Spleen (tissue), 11 donors: ENCODE measurements around the gene WDR59. TPM values are rescaled to one million over a fixed set of nuclear protein-coding genes. Genes with fewer than 3 reads are reported as not detected.

Source experiments
- DNase-seq: peaks from one replicate; pipeline ENCODE4 v3.0.0-alpha.2; 2020
- H3K27ac ChIP-seq, 8 donors: fragments of 200-600 bp; sonication (generic) in 7 of 8; 1 replicate in 4 of 8; 2 replicates in 4 of 8; pipeline versions ENCODE4 v1.5.0 to v1.8.0; 2016 to 2021; ENCODE audit warnings: inconsistent platforms in 4 of 8, mild to moderate bottlenecking in 4 of 8, moderate library complexity in 1 of 8
- H3K27me3 ChIP-seq, 7 donors: fragments of 200-600 bp; sonication (generic) in 6 of 7; replicated peaks in 1 of 7; 1 replicate in 4 of 7; 2 replicates in 3 of 7; pipeline versions ENCODE4 v1.5.0 to v1.8.0; 2016 to 2021; ENCODE audit warnings: inconsistent platforms in 3 of 7, mild to moderate bottlenecking in 1 of 7
- H3K36me3 ChIP-seq, 6 donors: fragments of 200-600 bp; sonication (generic) in 5 of 6; 1 replicate in 4 of 6; 2 replicates in 2 of 6; pipeline versions ENCODE4 v1.5.0 to v1.8.0; 2016 to 2021; ENCODE audit warnings: inconsistent platforms in 2 of 6
- H3K4me1 ChIP-seq, 6 donors: fragments of 200-600 bp; sonication (generic) in 5 of 6; 1 replicate in 3 of 6; 2 replicates in 3 of 6; pipeline versions ENCODE4 v1.5.0 to v1.8.0; 2016 to 2021; ENCODE audit warnings: inconsistent platforms in 3 of 6
- H3K4me3 ChIP-seq, 8 donors: fragments of 200-600 bp; sonication (generic) in 7 of 8; 1 replicate in 4 of 8; 2 replicates in 4 of 8; pipeline versions ENCODE4 v1.5.0 to v1.8.0; 2016 to 2021; ENCODE audit warnings: inconsistent platforms in 4 of 8, mild to moderate bottlenecking in 4 of 8, moderate library complexity in 2 of 8
- H3K9me3 ChIP-seq, 8 donors: fragments of 200-600 bp; sonication (generic) in 7 of 8; 1 replicate in 4 of 8; 2 replicates in 4 of 8; pipeline versions ENCODE4 v1.5.0 to v1.8.0; 2016 to 2021; ENCODE audit warnings: inconsistent platforms in 4 of 8
- POLR2A ChIP-seq, 3 donors: fragments of 450-650 bp; IDR thresholded peaks; one replicate each; pipeline ENCODE4 v1.5.1; 2017; ENCODE audit warnings: antibody characterized with exemption in 3 of 3, mild to moderate bottlenecking in 1 of 3
- POLR2AphosphoS5 ChIP-seq, 3 donors: sonication (generic); formaldehyde crosslinking; IDR thresholded peaks; one replicate each; pipeline ENCODE4 v1.5.1; 2017; ENCODE audit warnings: antibody characterized with exemption in 3 of 3
- WGBS, 5 donors: extraction: QIAGEN DNeasy Blood & Tissue Kit in 3 of 5; methylation state at CpG; one replicate each; pipeline versions ENCODE4 v1.1.5 to v1.1.7; 2013 to 2018; 5-methylcytosine and 5-hydroxymethylcytosine counted together
- intact Hi-C: fragments of 100-400 bp; cut with DNase I; formaldehyde crosslinking; loops from one replicate; pipeline ENCODE4 v1.15.0; 2023; ENCODE audit warnings: low total_unique reads
- polyA plus RNA-seq, 3 donors: library from polyadenylated mRNA; stranded (reverse); fragments of 200-250 nt; gene quantifications; one replicate each; pipeline ENCODE4 v1.2.1, GENCODE V29; 2013
- total RNA-seq, 7 donors: library from RNA; depleted of rRNA in 3 of 7; stranded (reverse); fragments of >200 nt in 3 of 7; fragmentation: NEBNext Ultra II Directional in 4 of 7; extraction: Animal tissue kit (Norgen Biotek cat#: 25700) in 4 of 7; gene quantifications; one replicate each; pipeline versions ENCODE4 v1.1.0 to v1.2.1, GENCODE V29; 2016 to 2021
- TF ChIP-seq, protein P1 (sequence below), 11 experiments: fragments of 200-600 bp in 7 of 11; fragments of 450-650 bp in 4 of 11; sonication (generic) in 4 of 11; IDR thresholded peaks in 8 of 11; conservative IDR thresholded peaks in 3 of 11; 1 replicate in 7 of 11; 2 replicates in 4 of 11; pipeline versions ENCODE4 v1.4.0 to v1.8.0; 2016 to 2021; ENCODE audit warnings: antibody characterized with exemption in 11 of 11, inconsistent platforms in 4 of 11, mild to moderate bottlenecking in 1 of 11
- donor health status: healthy with polysubstance abuse.
- donor health status: DM: no; HTN: no; CAD: no; lungs with moderate emphysema.
- donor health status: DM: no; HTN: no; CAD: no.
- donor health status: Bipolar disorder and iron deficiency.
- donor health status: healthy.
- donor health status: DM: no; HTN: no; CAD: no.
- donor health status: DM: yes; HTN: yes; CAD: no.

The WDR59 gene
- total and polyA plus RNA-seq, 10 donors, result 18.1 to 76.7 (median 46.4) TPM

DNA sequence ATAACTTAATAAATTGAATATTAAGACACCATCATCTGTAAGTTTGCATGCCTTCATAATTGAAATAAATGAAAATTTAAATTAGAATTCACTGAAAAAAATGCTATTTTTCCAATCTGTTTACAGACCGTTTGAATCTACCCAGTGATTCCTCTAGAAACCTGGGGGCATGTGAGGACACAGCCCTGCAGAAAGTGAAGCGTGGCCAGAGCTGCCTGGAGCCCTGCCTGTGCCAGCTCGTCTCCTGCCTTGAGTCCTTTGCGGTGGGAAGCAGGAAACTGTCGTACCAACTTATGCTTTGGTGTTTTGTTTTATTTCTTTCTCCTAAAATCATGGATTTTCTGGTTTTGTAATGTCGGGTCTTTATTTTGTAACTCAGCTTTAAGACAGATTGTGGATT is 142.5 kb downstream of the WDR59 start:
- H3K27ac ChIP-seq, result no peak overlapping the region
- H3K4me3 ChIP-seq, result no peak overlapping the region
- no peak for DNase-seq
- intact Hi-C loops, result no loop called here
- H3K27me3 ChIP-seq, result no peaks in the 10 kb centered on the region
- no peaks in the 10 kb centered on the region for H3K9me3 ChIP-seq
- 40 to 66% (median 46%) methylated on average over 6 of the region's 6 CpGs for WGBS, 5 donors
- no peak for TF ChIP-seq POLR2AphosphoS5 (IDR thresholded peaks at IDR 0.05)
- TF ChIP-seq, protein P1, sequence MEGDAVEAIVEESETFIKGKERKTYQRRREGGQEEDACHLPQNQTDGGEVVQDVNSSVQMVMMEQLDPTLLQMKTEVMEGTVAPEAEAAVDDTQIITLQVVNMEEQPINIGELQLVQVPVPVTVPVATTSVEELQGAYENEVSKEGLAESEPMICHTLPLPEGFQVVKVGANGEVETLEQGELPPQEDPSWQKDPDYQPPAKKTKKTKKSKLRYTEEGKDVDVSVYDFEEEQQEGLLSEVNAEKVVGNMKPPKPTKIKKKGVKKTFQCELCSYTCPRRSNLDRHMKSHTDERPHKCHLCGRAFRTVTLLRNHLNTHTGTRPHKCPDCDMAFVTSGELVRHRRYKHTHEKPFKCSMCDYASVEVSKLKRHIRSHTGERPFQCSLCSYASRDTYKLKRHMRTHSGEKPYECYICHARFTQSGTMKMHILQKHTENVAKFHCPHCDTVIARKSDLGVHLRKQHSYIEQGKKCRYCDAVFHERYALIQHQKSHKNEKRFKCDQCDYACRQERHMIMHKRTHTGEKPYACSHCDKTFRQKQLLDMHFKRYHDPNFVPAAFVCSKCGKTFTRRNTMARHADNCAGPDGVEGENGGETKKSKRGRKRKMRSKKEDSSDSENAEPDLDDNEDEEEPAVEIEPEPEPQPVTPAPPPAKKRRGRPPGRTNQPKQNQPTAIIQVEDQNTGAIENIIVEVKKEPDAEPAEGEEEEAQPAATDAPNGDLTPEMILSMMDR (IDR thresholded peaks at IDR 0.05 in 8 of 11, conservative IDR thresholded peaks at IDR 0.05 in 3 of 11), result no peak
- no peaks in the 10 kb centered on the region for H3K4me1 ChIP-seq
- no peaks in the 10 kb centered on the region for H3K36me3 ChIP-seq

DNA sequence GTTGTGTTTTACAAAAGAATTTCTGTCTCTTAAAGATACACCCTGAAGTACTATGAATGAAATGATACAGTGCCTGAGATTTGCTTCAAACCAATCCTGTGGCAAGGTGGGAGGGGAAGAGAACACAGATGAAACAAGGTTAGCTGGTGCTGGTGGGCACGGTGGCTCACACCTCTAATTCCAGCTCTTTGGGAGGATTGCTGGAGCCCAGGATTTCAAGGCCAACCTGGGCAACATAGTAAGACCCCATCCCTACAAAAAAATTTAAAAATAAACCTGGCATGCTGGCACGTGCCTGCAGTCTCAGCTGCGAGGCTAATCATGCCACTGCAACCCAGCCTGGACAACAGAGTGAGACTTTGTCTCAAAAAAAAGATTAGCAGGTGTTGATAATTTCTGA is 143.0 kb downstream of the WDR59 start:
- no peak for TF ChIP-seq POLR2A (IDR thresholded peaks at IDR 0.05)
- TF ChIP-seq POLR2AphosphoS5 (IDR thresholded peaks at IDR 0.05), result no peak
- TF ChIP-seq, protein P1 (IDR thresholded peaks at IDR 0.05 in 8 of 11, conservative IDR thresholded peaks at IDR 0.05 in 3 of 11), result no peak
- Histone ChIP-seq H3K36me3 (no peaks in the 10 kb centered on the region), H3K4me1 (no peaks in the 10 kb centered on the region), H3K27ac (no peak overlapping the region), H3K27me3 (peaks cover 0 to 4% (median 0%) of the 10 kb centered on the region in 7 donors), H3K4me3 (no peak overlapping the region), H3K9me3 (no peaks in the 10 kb centered on the region)
- DNase-seq, result no peak
- WGBS, 5 donors, result 68 to 80% (median 73%) methylated on average over 3 of the region's 3 CpGs
- intact Hi-C loops, result no loop called here

DNA sequence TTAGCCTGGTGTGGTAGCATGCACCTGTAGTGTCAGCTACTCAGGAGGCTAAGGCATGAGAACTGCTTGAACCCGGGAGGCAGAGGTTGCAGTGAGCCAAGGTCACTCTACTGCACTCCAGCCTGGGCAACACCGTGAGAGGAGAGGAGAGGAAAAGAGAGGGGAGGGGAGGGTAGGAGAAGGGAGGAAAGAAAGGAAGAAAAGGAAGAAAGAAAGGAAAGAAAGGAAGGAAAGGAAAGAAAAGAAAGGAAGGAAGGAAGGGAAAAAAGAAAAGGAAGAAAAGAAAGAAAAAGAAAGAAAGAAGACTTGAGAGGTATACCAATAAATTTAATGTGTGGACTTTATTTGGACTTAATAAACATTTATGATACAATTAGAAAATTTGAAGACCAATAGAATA is 143.5 kb downstream of the WDR59 start:
- 64 to 90% (median 68%) methylated on average over 2 of the region's 2 CpGs for whole genome bisulfite sequencing, 5 donors
- Histone ChIP-seq H3K36me3 (no peaks in the 10 kb centered on the region), H3K27ac (no peak overlapping the region), H3K4me1 (no peaks in the 10 kb centered on the region), H3K4me3 (no peak overlapping the region), H3K9me3 (no peaks in the 10 kb centered on the region), H3K27me3 (peaks cover 0 to 5% (median 0%) of the 10 kb centered on the region in 7 donors)
- intact Hi-C loops, result no loop called here
- TF ChIP-seq, protein P1 (IDR thresholded peaks at IDR 0.05 in 8 of 11, conservative IDR thresholded peaks at IDR 0.05 in 3 of 11), result no peak
- TF ChIP-seq POLR2AphosphoS5 (IDR thresholded peaks at IDR 0.05) (no peak), POLR2A (IDR thresholded peaks at IDR 0.05) (no peak)
- DNase-seq, result no peak

DNA sequence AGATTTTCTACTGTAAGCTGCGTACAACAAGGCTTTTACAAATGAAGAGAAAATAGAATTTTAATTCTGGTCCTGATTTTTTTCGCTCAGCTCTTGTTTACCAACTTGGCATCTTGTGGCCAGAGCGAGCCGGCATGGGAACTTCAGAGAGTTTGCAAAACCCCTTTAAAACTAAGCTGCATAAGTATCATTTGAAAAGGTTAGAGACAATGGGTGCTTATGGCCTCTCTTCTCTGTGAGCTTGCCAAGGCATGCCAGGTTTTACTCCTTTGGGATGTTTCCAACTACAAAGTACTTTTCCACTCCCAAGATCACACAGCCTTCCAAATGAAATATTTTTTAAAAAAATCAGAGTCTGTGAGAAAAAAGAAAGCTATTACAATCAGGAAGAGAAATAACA is 147.9 kb downstream of the WDR59 start:
- TF ChIP-seq POLR2A (IDR thresholded peaks at IDR 0.05) (no peak), POLR2AphosphoS5 (IDR thresholded peaks at IDR 0.05) (no peak)
- TF ChIP-seq, protein P1 (IDR thresholded peaks at IDR 0.05 in 8 of 11, conservative IDR thresholded peaks at IDR 0.05 in 3 of 11), result no peak
- intact Hi-C loops, result no loop called here
- Histone ChIP-seq H3K4me3 (no peak overlapping the region), H3K27me3 (peaks cover 0 to 18% (median 0%) of the 10 kb centered on the region in 7 donors), H3K36me3 (no peaks in the 10 kb centered on the region), H3K4me1 (no peaks in the 10 kb centered on the region), H3K27ac (no peak overlapping the region), H3K9me3 (no peaks in the 10 kb centered on the region)
- WGBS, 5 donors, result 84 to 96% (median 92%) methylated on average over 4 of the region's 4 CpGs
- DNase-seq, result no peak
